PC-9 (cell line): Measurements from ENCODE around the gene KRT14. TPM values are rescaled to one million over a fixed set of nuclear protein-coding genes. Genes with fewer than 3 reads are reported as not detected.
A peak's percentile ranks its signal among the peaks of the same experiment; 100 is the strongest.
"Not testable (repeated sequence)": the region's sequence is repeated elsewhere in the genome, so short reads cannot be mapped to it uniquely, and the experiment has no call there.

Experiments
- BruUV-seq: library from RNA; stranded (reverse); fragments of 400-500 nt; replicated peaks from 2 replicates; lab custom pipeline; 2021; lab: Mats Ljungman, UMichigan
- CTCF ChIA-PET: fragments of 300-600 bp; sonication (Branson Sonifier 250); formaldehyde crosslinking; loops from one replicate; lab custom pipeline; 2022; ENCODE audit warnings: antibody characterized with exemption; lab: Charles Lee
- POLR2A ChIA-PET: fragments of 300-600 bp; sonication (Branson Sonifier 250); formaldehyde crosslinking; loops from one replicate; lab custom pipeline; 2022; ENCODE audit warnings: antibody characterized with exemption; ENCODE audit not compliant: unreplicated experiment; lab: Charles Lee
- DNase-seq, 2 experiments: peaks; one replicate each; pipeline versions ENCODE4 v3.0.0 to v3.0.0-alpha.2; 2015 to 2022; ENCODE audit warnings: mixed read lengths in 1 of 2
- H2AFZ ChIP-seq: fragments of 200-600 bp; sonication (generic); 2 replicates; pipeline ENCODE4 v1.8.1; 2017; ENCODE audit warnings: antibody characterized with exemption
- H3F3A ChIP-seq: fragments of 200-600 bp; sonication (generic); 2 replicates; pipeline ENCODE4 v1.8.1; 2017; ENCODE audit warnings: antibody characterized with exemption, mild to moderate bottlenecking, low read depth; ENCODE audit not compliant: insufficient read depth
- H3K27ac ChIP-seq: fragments of 200-600 bp; sonication (generic); 2 replicates; pipeline ENCODE4 v1.6.1; 2016; ENCODE audit warnings: mixed run types
- H3K27me3 ChIP-seq: fragments of 200-600 bp; sonication (generic); 2 replicates; pipeline ENCODE4 v1.6.1; 2016; ENCODE audit warnings: low read depth, mixed run types; ENCODE audit not compliant: insufficient read depth
- H3K36me3 ChIP-seq: fragments of 200-600 bp; sonication (generic); 2 replicates; pipeline ENCODE4 v1.6.1; 2016; ENCODE audit warnings: low read depth, mixed run types
- H3K4me1 ChIP-seq: fragments of 200-600 bp; sonication (generic); replicated peaks from 2 replicates; pipeline ENCODE4 v1.6.1; 2016; ENCODE audit warnings: mixed run types; ENCODE audit not compliant: insufficient read depth
- H3K4me2 ChIP-seq: fragments of 200-600 bp; sonication (generic); 2 replicates; pipeline ENCODE4 v1.6.1; 2017; ENCODE audit warnings: mixed run types
- H3K4me3 ChIP-seq: fragments of 200-600 bp; sonication (generic); 2 replicates; pipeline ENCODE4 v1.6.1; 2016; ENCODE audit warnings: mixed run types
- H3K79me2 ChIP-seq: fragments of 200-600 bp; sonication (generic); 2 replicates; pipeline ENCODE4 v1.6.1; 2017; ENCODE audit warnings: low read depth, mixed run types
- H3K9me2 ChIP-seq: fragments of 200-600 bp; sonication (generic); 2 replicates; pipeline ENCODE4 v1.8.1; 2017; ENCODE audit warnings: mild to moderate bottlenecking; ENCODE audit not compliant: insufficient read depth
- H3K9me3 ChIP-seq: fragments of 200-600 bp; sonication (generic); 2 replicates; pipeline ENCODE4 v1.8.1; 2016; ENCODE audit warnings: low read depth; ENCODE audit not compliant: insufficient read depth
- H4K20me1 ChIP-seq: fragments of 200-600 bp; sonication (generic); 2 replicates; pipeline ENCODE4 v1.8.1; 2017; ENCODE audit not compliant: insufficient read depth
- EZH2 ChIP-seq: fragments of 200-600 bp; sonication (generic); IDR thresholded peaks from 2 replicates; pipeline ENCODE4 v1.8.0; 2017; ENCODE audit warnings: antibody characterized with exemption, low read depth
- intact Hi-C: fragments of 100-400 bp; cut with micrococcal nuclease; formaldehyde crosslinking; loops from one replicate; pipeline ENCODE4 v1.10.0; 2022; ENCODE audit not compliant: unreplicated experiment
- total RNA-seq: library from RNA; stranded (reverse); gene quantifications from 2 replicates; pipeline ENCODE4 v1.2.3, GENCODE V29; 2021
- TF ChIP-seq, protein P1 (sequence below): fragments of 200-600 bp; sonication (generic); conservative IDR thresholded peaks from 2 replicates; pipeline ENCODE4 v1.6.1; 2017; ENCODE audit warnings: mixed run types, antibody characterized with exemption, mild to moderate bottlenecking, moderate library complexity

KRT14 gene
- total RNA-seq, 1 experiment from 2014 or later: 2.2 TPM

DNA sequence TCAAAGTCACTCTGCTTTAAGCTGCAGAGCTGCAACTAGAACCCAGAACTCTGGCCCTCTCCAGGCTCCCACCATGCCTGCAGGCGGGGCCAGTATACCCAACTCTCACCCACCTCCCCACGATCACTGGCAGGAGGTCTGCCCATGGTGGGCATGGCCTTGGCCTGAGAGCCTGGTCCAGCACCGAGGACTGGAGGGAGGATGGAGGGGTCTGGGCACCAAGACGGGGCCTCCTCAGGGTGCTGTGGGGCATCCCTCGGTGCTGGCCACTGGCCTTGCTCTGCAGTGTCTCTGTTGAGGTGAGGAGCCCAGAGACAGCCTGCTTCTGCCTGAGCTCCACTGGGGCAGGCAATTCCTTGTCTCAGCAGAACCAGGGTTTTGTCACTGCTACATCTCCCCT lies 27.4 kb upstream of the KRT14 start:
- H3K36me3 ChIP-seq: no peaks in the 10 kb centered on the region
- no peak overlapping the region for H3K27ac ChIP-seq
- H3K4me3 ChIP-seq: no peak overlapping the region
- ChIA-PET POLR2A (interaction anchor here (0.6 kb wide), 1 partner anchor 109 kb away, joined by 7 read pairs; the partner anchor contains the start of gene KRT13), CTCF (no interaction called here)
- no peaks in the 10 kb centered on the region for H3K9me3 ChIP-seq
- H3K79me2 ChIP-seq: no peaks in the 10 kb centered on the region
- no peak overlapping the region for H3K4me2 ChIP-seq
- no peaks in the 10 kb centered on the region for H3K9me2 ChIP-seq
- TF ChIP-seq, protein P1, sequence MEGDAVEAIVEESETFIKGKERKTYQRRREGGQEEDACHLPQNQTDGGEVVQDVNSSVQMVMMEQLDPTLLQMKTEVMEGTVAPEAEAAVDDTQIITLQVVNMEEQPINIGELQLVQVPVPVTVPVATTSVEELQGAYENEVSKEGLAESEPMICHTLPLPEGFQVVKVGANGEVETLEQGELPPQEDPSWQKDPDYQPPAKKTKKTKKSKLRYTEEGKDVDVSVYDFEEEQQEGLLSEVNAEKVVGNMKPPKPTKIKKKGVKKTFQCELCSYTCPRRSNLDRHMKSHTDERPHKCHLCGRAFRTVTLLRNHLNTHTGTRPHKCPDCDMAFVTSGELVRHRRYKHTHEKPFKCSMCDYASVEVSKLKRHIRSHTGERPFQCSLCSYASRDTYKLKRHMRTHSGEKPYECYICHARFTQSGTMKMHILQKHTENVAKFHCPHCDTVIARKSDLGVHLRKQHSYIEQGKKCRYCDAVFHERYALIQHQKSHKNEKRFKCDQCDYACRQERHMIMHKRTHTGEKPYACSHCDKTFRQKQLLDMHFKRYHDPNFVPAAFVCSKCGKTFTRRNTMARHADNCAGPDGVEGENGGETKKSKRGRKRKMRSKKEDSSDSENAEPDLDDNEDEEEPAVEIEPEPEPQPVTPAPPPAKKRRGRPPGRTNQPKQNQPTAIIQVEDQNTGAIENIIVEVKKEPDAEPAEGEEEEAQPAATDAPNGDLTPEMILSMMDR: no peak
- TF ChIP-seq EZH2: no peak
- H3K27me3 ChIP-seq: no peaks in the 10 kb centered on the region
- H4K20me1 ChIP-seq: no peaks in the 10 kb centered on the region
- H2AFZ ChIP-seq: no peak overlapping the region
- no peak for DNase-seq
- no TSS peak for BruUV-seq
- intact Hi-C loops: no loop called here
- H3F3A ChIP-seq: peaks cover 15% of the 10 kb centered on the region; the same call in 1 of the 2 replicates
- H3K4me1 ChIP-seq: peaks cover 36% of the 10 kb centered on the region

DNA sequence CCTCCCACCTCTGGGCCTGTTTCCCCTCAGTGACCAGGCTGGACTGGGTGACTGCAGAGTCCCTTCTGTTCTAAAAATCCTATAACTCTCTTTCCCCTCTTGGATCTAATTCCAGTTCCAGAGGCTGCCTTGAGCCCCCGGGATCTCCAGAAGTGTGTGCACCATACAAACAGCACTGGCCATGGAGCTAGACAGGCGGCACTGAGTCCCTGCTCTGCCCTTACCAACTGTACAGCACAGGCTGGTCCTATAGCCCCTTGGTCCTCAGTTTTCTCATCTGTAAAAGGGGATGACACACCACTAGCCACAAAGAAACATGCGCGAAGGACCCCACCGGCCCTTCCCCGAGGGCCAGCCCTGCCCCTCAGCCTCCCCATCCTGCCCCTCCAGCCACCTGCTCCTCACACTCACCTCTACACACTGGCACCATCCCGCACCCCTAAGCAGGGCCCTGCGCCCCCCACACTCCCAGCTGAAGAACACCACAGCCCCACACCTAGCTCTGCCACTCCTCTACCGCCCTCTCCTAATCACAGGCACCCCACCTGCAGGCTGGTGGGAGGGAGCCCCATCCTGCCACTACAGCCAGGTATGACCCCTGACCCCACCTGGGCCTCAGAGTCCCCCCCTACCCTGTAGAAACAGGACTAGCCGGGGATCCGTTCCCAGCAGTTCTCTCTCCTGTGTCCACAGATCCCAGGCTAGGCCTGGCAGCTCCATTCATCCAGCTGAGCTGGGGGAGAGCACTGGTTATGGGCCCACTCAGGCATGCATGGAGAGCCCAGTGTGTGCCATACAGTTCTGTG lies 26.8 kb upstream of the KRT14 start:
- intact Hi-C loops: no loop called here
- H3K4me1 ChIP-seq: peaks cover 32% of the 10 kb centered on the region
- POLR2A ChIA-PET: interaction anchor here (0.6 kb wide), 1 partner anchor 108 kb away, joined by 7 read pairs; the partner anchor contains the start of gene KRT13

DNA sequence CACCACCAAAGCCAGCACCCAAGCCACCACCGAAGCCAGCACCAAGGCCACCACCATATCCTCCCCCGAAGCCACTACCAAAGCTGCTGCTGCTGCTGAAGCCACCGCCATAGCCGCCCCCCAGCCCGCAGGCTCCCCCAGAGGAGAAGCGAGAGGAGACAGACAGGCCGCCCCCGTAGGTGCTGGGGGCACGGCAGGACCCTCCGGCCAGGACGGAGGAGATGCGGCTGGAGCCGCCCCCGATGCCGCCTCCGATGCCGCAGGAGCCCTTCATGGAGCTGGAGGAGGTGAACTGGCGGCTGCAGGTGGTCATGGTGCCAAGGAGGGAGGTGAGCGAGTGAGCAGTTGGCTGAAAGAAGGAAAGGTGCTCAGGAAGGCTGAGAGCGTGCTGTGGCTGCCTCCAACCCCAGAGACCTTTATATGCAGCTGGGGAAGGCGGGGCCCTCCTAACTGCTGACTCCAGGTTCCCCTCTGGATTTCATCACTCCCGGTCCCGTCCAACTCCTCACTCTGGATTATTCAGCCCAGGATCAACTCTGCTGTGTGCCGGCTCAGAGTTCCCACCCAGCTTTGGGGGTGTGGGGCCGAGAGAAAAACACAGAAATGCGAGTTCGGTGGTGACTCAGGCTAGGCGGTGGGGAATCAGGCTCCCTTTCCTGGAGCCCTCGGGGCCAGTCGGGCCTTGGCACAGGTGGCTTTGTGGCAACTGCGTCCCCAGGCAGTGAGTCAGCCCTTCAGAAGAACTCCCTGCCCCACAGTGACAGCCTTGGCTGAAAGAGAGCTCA lies 25.9 kb upstream of the KRT14 start, which contains the start of gene KRT16:
KRT16 (minus strand) TSS at position 392 of the 785 bp plus-strand sequence; CDS start at position 313, 79 bp downstream.
- H3K27me3 ChIP-seq, H3K79me2 ChIP-seq, H4K20me1 ChIP-seq, H3K9me2 ChIP-seq, CTCF ChIA-PET, intact Hi-C loops, H2AFZ ChIP-seq, H3K36me3 ChIP-seq, BruUV-seq, H3K9me3 ChIP-seq: not testable (repeated sequence)
- Histone ChIP-seq H3F3A (peaks cover 15% of the 10 kb centered on the region; the same call in 1 of the 2 replicates), H3K4me3 (peak within 1 kb of the TSS; percentile 71), H3K4me1 (peaks cover 25% of the 10 kb centered on the region), H3K27ac (peak within 1 kb of the TSS; percentile 90), H3K4me2 (peak within 1 kb of the TSS; percentile 99)
- peak; percentile 91 to 92 for DNase-seq
- POLR2A ChIA-PET: interaction anchor here (0.6 kb wide), 2 partner anchors 36 to 1248 kb away, joined by 3 to 6 read pairs; no protein-coding TSS in a partner anchor

More for the DNA sequence above, 26.8 kb upstream of the KRT14 start:
- H2AFZ ChIP-seq: no peak overlapping the region
- no peaks in the 10 kb centered on the region for H3K9me2 ChIP-seq
- no peaks in the 10 kb centered on the region for H3K27me3 ChIP-seq
- H3K79me2 ChIP-seq: no peaks in the 10 kb centered on the region
- DNase-seq: no peak
- H3K4me3 ChIP-seq: no peak overlapping the region
- no TSS peak for BruUV-seq
- H4K20me1 ChIP-seq: no peaks in the 10 kb centered on the region
- H3K27ac ChIP-seq: peak overlapping the region; percentile 90
- CTCF ChIA-PET: no interaction called here
- H3K36me3 ChIP-seq: no peaks in the 10 kb centered on the region
- H3K9me3 ChIP-seq: no peaks in the 10 kb centered on the region
- TF ChIP-seq EZH2: no peak
- TF ChIP-seq, protein P1: no peak
- H3F3A ChIP-seq: peaks cover 15% of the 10 kb centered on the region; the same call in 1 of the 2 replicates
- H3K4me2 ChIP-seq: peak overlapping the region; percentile 46
